Stomach (tissue), 9 donors: ENCODE measurements around the gene AP4B1. TPM values are rescaled to one million over a fixed set of nuclear protein-coding genes. Genes with fewer than 3 reads are reported as not detected.

Experiments used
- DNase-seq, 2 donors: peaks; one replicate each; pipeline versions ENCODE4 v3.0.0 to v3.0.0-alpha.2; 2013 to 2019
- H3K27ac ChIP-seq, 5 donors: fragments of 200-600 bp in 4 of 5; sonication (generic) in 4 of 5; one replicate each; pipeline ENCODE4 v1.5.1; 2013 to 2019; ENCODE audit warnings: mild to moderate bottlenecking in 1 of 5, moderate library complexity in 1 of 5
- H3K27me3 ChIP-seq, 3 donors: fragments of 200-600 bp; sonication (generic); one replicate each; pipeline ENCODE4 v1.5.1; 2017 to 2019; ENCODE audit warnings: mixed run types in 1 of 3
- H3K36me3 ChIP-seq, 4 donors: fragments of 200-600 bp; sonication (generic); 1 replicate in 3 of 4; 2 replicates in 1 of 4; pipeline ENCODE4 v1.5.1; 2016 to 2019
- H3K4me1 ChIP-seq, 4 donors: fragments of 200-600 bp; sonication (generic); one replicate each; pipeline ENCODE4 v1.5.1; 2016 to 2019
- H3K4me3 ChIP-seq, 4 donors: fragments of 200-600 bp; sonication (generic) in 3 of 4; one replicate each; pipeline ENCODE4 v1.5.1; 2016 to 2019; ENCODE audit warnings: mild to moderate bottlenecking in 1 of 4
- H3K9me3 ChIP-seq, 4 donors: fragments of 200-600 bp; sonication (generic); one replicate each; pipeline ENCODE4 v1.5.1; 2016 to 2019
- EP300 ChIP-seq: sonication (generic); formaldehyde crosslinking; IDR thresholded peaks from one replicate; pipeline ENCODE4 v1.6.1; 2017; ENCODE audit warnings: antibody characterized with exemption
- POLR2A ChIP-seq, 4 donors: fragments of 450-650 bp; IDR thresholded peaks; one replicate each; pipeline ENCODE4 v1.6.1; 2016; ENCODE audit warnings: antibody characterized with exemption in 4 of 4, control low read depth in 2 of 4, mild to moderate bottlenecking in 1 of 4, moderate library complexity in 1 of 4
- POLR2AphosphoS5 ChIP-seq, 3 donors: sonication (generic); formaldehyde crosslinking; IDR thresholded peaks; one replicate each; pipeline ENCODE4 v1.6.1; 2016; ENCODE audit warnings: antibody characterized with exemption in 3 of 3
- WGBS, 5 donors: extraction: QIAGEN DNeasy Blood & Tissue Kit in 3 of 5; methylation state at CpG; one replicate each; pipeline versions ENCODE4 v1.1.5 to v1.1.7; 2013 to 2018; 5-methylcytosine and 5-hydroxymethylcytosine counted together
- intact Hi-C: fragments of 100-400 bp; cut with DNase I; formaldehyde crosslinking; loops from one replicate; pipeline ENCODE4 v1.15.1; 2023; ENCODE audit warnings: low total_unique reads
- polyA plus RNA-seq, 3 donors: library from polyadenylated mRNA; stranded (reverse); fragments of 200-250 nt; gene quantifications; one replicate each; pipeline ENCODE4 v1.2.3, GENCODE V29; 2013
- total RNA-seq, 5 donors: library from RNA; depleted of rRNA; stranded (reverse); fragments of >200 nt; gene quantifications; one replicate each; pipeline versions ENCODE4 v1.1.0 to v1.2.3, GENCODE V29; 2014 to 2016
- TF ChIP-seq, protein P1 (sequence below), 7 experiments: fragments of 450-650 bp in 4 of 7; fragments of 200-600 bp in 3 of 7; sonication (generic) in 3 of 7; IDR thresholded peaks; one replicate each; pipeline ENCODE4 v1.5.1; 2016 to 2019; ENCODE audit warnings: antibody characterized with exemption in 7 of 7, control low read depth in 2 of 7, mild to moderate bottlenecking in 1 of 7
- donor health status: healthy with polysubstance abuse.
- donor health status: Bipolar disorder and iron deficiency.
- donor health status: healthy.

Gene AP4B1
- total and polyA plus RNA-seq, 8 donors = 4.0 to 34.0 (median 11.7) TPM

DNA sequence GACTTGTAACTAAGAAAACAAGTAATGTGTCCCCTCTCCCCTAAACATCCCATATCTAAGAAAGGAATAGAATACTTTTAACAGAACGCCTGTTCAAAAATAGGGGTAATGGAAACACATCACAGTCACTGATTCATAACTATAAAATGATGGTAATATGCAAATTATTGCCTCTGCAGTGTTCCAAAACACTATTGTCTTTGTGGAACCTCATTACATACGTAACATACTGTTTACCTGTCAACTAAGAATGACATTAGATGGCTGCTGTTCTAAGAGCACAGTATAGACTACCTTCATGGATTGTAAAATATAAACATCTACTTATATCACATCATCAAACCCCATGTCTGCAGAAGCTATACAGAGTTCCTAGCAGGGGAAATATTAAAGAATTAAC lies 13.8 kb downstream of the AP4B1 start:
- no peak overlapping the region for H3K27ac ChIP-seq
- intact Hi-C loops = no loop called here
- no peaks in the 10 kb centered on the region for H3K9me3 ChIP-seq
- TF ChIP-seq EP300 (no peak), POLR2A (IDR thresholded peaks at IDR 0.05) (no peak), POLR2AphosphoS5 (IDR thresholded peaks at IDR 0.05) (no peak)
- TF ChIP-seq, protein P1, sequence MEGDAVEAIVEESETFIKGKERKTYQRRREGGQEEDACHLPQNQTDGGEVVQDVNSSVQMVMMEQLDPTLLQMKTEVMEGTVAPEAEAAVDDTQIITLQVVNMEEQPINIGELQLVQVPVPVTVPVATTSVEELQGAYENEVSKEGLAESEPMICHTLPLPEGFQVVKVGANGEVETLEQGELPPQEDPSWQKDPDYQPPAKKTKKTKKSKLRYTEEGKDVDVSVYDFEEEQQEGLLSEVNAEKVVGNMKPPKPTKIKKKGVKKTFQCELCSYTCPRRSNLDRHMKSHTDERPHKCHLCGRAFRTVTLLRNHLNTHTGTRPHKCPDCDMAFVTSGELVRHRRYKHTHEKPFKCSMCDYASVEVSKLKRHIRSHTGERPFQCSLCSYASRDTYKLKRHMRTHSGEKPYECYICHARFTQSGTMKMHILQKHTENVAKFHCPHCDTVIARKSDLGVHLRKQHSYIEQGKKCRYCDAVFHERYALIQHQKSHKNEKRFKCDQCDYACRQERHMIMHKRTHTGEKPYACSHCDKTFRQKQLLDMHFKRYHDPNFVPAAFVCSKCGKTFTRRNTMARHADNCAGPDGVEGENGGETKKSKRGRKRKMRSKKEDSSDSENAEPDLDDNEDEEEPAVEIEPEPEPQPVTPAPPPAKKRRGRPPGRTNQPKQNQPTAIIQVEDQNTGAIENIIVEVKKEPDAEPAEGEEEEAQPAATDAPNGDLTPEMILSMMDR (IDR thresholded peaks at IDR 0.05) = no peak
- DNase-seq = no peak
- peaks cover 7 to 20% (median 18%) of the 10 kb centered on the region in 4 donors for H3K36me3 ChIP-seq
- no peaks in the 10 kb centered on the region for H3K27me3 ChIP-seq
- H3K4me1 ChIP-seq = peaks cover 4 to 14% (median 8%) of the 10 kb centered on the region in 4 donors
- WGBS, 5 donors = 44 to 79% (median 70%) methylated on average over 2 of the region's 2 CpGs
- no peak overlapping the region for H3K4me3 ChIP-seq

DNA sequence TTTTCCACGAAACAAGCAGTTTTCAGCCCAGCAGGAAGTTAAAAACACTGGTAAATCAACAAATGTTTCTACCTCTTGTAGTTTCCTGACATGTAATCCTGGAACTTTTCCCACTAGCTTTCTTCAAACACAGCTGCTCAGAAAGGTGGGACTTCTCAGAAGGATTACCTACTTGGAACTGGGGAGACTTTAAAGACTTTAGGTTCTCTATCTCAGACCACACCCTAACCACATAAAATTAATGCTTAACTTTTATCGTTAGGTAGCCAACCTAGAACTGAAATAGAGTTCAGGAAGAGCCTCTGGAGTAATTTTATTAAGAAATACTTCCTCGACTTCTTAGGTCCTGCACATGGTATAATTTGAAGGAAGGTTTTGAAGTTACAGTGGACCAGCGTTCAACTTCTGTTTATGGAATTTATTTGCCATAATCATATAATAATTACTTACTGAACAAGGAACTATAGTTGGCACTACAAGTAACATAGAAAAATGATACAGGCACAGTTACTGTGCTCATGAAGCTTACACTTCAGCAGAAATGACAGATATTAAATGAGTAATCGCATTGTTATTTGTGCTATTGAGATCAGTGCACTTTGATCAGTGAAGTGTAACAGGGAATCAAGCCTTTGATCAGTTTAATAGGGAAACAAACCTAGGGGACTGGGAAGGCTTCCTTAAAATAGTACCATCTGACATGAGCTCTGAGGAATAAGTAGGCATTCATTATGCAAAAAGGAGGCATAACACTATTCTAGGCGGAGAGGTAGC lies 17.0 kb downstream of the AP4B1 start, which contains the start of gene BCL2L15:
Gene BCL2L15 (minus strand): TSS at position 180 of the 774 bp plus-strand sequence. CDS start 206 bp downstream, outside the sequence.
- Histone ChIP-seq H3K27ac (peak within 1 kb of the TSS; percentile 73 to 93 (median 84)), H3K4me1 (peaks cover 5 to 34% (median 10%) of the 10 kb centered on the region in 4 donors), H3K27me3 (no peaks in the 10 kb centered on the region), H3K9me3 (no peaks in the 10 kb centered on the region), H3K4me3 (peak within 1 kb of the TSS; percentile 24 to 44 (median 33)), H3K36me3 (no peaks in the 10 kb centered on the region)
- TF ChIP-seq POLR2A (IDR thresholded peaks at IDR 0.05) = peak in 1 of 4 donors; percentile 19
- TF ChIP-seq EP300 = no peak
- TF ChIP-seq POLR2AphosphoS5 (IDR thresholded peaks at IDR 0.05) = peak in 2 of 3 donors; percentile 71 to 83
- TF ChIP-seq, protein P1 (IDR thresholded peaks at IDR 0.05) = no peak
- intact Hi-C loops = no loop called here
- 29 to 51% (median 36%) methylated on average over 6 of the region's 6 CpGs for WGBS, 5 donors
- DNase-seq = peak in 1 of 2 donors; percentile 80

DNA sequence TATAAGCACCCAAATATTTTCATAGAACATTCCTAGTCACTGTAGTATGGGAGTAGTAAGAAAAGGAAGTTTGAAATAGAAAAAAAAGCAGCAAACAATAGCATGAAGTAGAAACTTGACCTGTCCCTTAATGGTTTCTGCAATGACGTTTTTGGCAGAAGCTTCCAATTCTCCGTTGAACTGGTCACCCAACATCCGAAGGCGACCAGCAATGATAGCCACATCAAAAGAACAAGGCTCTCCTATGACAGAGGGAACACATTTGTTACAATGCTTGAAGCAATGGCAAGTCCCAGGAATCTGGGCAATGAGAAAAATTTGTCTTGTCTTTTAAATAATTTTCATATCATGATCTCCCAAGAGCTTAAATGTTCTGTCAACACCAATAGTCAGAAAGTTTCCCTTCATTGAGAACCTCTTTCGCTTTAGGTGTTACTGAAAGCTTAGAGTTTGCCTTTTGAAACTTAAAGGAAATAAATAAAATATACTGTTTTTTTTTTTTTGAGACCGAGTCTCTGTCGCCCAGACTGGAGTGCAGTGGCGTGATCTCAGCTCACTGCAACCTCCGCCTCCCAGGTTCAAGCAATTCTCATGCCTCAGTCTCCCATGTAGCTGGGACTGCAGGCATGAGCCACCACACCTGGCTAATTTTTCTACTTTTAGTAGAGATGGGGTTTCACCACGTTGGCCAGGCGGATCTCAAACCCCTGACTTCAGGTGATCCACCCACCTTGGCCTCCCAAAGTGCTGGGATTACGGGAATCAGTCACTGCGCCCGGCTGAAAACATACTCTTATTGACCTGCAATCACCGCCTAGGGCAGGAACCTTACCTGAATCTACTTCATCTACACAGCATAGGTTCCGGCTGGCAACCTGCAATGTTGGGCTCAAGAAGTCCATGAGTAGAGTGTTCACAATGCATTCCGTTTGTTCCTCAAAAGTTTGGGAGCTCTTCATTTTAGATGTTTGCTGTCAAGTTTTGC lies 17.9 kb downstream of the AP4B1 start:
- peak in 1 of 2 donors; percentile 46 for DNase-seq
- Histone ChIP-seq H3K27ac (peak overlapping the region; percentile 73 to 93 (median 84)), H3K36me3 (no peaks in the 10 kb centered on the region), H3K4me3 (peak overlapping the region; percentile 24 to 44 (median 33)), H3K27me3 (no peaks in the 10 kb centered on the region), H3K4me1 (peaks cover 5 to 42% (median 15%) of the 10 kb centered on the region in 4 donors), H3K9me3 (no peaks in the 10 kb centered on the region)
- 32 to 59% (median 39%) methylated on average over 17 of the region's 17 CpGs for WGBS, 5 donors
- intact Hi-C loops = no loop called here
- TF ChIP-seq POLR2A (IDR thresholded peaks at IDR 0.05) = no peak
- TF ChIP-seq, protein P1 (IDR thresholded peaks at IDR 0.05) = no peak
- TF ChIP-seq EP300 = no peak
- no peak for TF ChIP-seq POLR2AphosphoS5 (IDR thresholded peaks at IDR 0.05)

DNA sequence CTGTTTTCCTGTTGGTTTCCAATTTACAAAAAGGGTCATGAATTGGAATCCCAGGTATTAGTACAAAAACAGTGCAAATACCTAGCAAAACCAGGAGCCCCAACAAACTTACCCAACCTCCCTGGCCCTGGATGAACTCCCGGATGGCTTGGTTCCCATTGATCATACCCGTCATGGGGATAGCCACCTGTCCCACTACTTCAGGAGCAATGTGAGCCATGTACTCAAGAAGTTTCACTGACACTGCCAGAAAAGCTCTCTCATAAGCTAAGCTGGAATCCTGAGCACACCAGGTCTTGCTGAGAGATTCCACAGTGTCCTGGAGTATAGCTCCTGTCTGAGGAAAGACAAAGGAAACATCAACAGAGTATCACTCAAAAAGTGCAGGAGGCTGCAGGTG lies 22.9 kb downstream of the AP4B1 start:
- no peaks in the 10 kb centered on the region for H3K27me3 ChIP-seq
- 56 to 73% (median 64%) methylated on average over 2 of the region's 2 CpGs for WGBS, 5 donors
- H3K4me1 ChIP-seq = peaks cover 16 to 67% (median 32%) of the 10 kb centered on the region in 4 donors
- DNase-seq = no peak
- intact Hi-C loops = no loop called here
- no peak overlapping the region for H3K4me3 ChIP-seq
- H3K9me3 ChIP-seq = no peaks in the 10 kb centered on the region
- H3K36me3 ChIP-seq = no peaks in the 10 kb centered on the region
- TF ChIP-seq EP300 (no peak), POLR2A (IDR thresholded peaks at IDR 0.05) (no peak), POLR2AphosphoS5 (IDR thresholded peaks at IDR 0.05) (no peak)
- TF ChIP-seq, protein P1 (IDR thresholded peaks at IDR 0.05) = no peak
- peak overlapping the region; percentile 0 to 86 (median 59) for H3K27ac ChIP-seq
